GM19455 (cell line): ENCODE results near the gene HOXA5.

ENCODE experiments used
- ATAC-seq: cut with Tn5 transposase; IDR thresholded peaks from one replicate; pipeline ENCODE4 v1.9.1; 2021; ENCODE audit not compliant: unreplicated experiment

Gene HOXA5

GRCh38 chr7:27097686-27098577 lies 45.5 kb downstream of the HOXA5 start:
- no peak for ATAC-seq

- no peak for ATAC-seq
Measured at GRCh38 chr7:27096768-27097514, 46.5 kb downstream of the HOXA5 start.

GRCh38 chr7:27095897-27096767 lies 47.3 kb downstream of the HOXA5 start, which contains the start of gene HOXA1:
HOXA1 (minus strand) TSS chr7:27096000; CDS start chr7:27095912, 88 bp downstream.
- peak; percentile 87 for ATAC-seq

GRCh38 chr7:27095050-27095896 lies 48.2 kb downstream of the HOXA5 start:
- ATAC-seq, result no peak

- ATAC-seq, result no peak
Measured at GRCh38 chr7:27094304-27095049, 49.0 kb downstream of the HOXA5 start.

GRCh38 chr7:27093184-27093895 lies 50.1 kb downstream of the HOXA5 start:
- ATAC-seq, result no peak

- no peak for ATAC-seq
Measured at GRCh38 chr7:27092819-27093110, 50.7 kb downstream of the HOXA5 start.

GRCh38 chr7:27091941-27092818 lies 51.3 kb downstream of the HOXA5 start:
- ATAC-seq, result no peak

GRCh38 chr7:27091105-27091504 lies 52.4 kb downstream of the HOXA5 start:
- no peak for ATAC-seq
